ENCODE results near the gene GSC2. TPM values are rescaled to one million over a fixed set of nuclear protein-coding genes. Genes with fewer than 3 reads are reported as not detected.
"Not testable (repeated sequence)": the region's sequence is repeated elsewhere in the genome, so short reads cannot be mapped to it uniquely, and the experiment has no call there.

GSC2 gene
- total RNA-seq, 1 experiment from 2014 or later = not detected

DNA sequence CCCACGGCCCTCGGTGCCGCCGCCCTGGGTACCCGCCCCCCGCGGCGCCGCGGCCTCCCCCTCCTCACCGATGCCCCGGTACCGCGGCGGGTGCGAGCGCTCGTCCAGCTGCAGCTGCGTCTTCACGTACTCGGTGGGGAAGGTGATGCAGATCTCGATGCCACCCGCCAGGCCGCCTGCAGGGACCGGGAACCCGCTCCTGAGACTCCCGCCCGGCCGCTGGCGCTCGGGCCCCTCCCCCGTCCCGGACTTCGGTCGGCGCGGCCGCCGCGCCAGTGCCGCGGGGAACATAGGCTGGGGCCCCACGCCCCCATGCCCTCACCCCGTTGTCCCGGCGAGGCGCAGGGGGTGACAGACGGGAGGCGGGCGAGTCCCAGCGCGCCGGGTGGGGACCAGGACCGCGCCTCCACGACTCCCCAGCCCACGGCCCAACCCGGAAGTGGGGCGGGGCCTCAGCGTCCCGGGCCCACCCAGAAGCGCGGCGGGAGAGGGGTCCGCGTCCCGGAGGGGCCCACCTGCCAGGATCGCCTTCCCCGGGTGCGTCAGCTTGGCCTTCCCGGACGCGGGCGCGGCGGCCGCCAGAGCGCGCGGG lies 28.1 kb upstream of the GSC2 start:
- DNase-seq (ENCODE audit: low spot score) = no peak

DNA sequence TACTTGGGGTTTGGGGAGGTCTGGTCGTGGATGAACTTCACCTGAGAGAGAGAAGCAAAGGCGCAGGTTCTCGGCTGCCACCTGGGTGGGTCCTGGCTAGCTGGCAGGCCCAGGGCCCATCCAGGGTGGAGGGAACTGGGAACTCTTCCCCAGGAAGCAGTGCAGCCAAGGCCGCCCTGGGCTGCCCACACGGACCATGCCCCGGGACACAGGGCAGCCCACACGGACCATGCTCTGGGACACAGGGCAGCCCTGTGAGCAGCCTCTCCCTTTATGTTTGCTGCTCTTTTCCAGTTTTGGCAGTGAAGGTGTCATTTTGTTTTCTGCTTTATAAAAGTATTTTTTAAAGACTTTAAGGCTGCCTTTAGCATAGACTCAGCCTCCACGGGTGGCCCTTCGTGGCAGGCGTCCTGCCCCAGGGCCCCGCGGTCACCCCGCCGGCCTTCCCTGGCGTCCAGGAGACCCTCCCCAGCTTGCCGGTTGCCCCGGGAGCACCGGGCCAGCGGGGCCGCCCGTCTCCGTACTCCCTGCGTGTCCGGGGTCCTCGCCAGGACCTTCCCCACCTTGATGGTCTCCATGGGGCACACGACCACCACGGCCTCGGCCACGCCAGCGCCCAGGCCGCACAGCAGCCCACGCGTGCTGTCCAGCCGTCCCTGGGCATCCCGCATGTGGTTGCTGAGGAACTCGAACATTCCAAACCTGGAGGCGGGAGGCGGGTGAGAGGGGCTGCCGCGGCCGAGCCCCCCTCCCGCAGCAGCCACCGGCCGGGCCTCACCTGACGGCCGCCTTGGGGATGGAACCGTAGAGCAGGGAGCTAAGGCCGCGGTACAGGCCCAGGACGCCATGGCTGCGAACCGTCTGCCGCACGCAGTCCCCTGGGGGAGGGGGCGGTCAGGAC lies 27.3 kb upstream of the GSC2 start:
- DNase-seq (ENCODE audit: low spot score) = no peak

DNA sequence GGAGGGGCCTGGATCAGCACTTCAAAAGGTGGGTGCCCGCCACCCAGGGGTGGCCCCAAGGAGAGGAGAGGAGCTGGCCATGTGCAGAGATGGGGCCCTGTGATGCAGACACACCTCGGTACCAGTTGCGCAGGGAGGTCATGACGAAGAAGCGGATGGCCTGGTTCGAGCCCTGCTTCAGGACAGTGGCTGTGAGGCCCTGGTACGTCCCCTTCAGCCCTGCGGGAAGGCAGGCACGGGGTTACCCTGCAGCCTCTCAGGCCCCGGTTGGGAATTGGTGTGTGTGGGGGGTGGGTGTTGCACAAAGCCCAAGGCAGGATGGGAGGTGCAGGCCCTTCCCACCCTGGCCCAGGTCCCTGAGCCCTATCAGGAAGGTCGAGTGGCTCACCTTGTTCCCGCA lies 26.6 kb upstream of the GSC2 start:
- DNase-seq (ENCODE audit: low spot score) = no peak

DNA sequence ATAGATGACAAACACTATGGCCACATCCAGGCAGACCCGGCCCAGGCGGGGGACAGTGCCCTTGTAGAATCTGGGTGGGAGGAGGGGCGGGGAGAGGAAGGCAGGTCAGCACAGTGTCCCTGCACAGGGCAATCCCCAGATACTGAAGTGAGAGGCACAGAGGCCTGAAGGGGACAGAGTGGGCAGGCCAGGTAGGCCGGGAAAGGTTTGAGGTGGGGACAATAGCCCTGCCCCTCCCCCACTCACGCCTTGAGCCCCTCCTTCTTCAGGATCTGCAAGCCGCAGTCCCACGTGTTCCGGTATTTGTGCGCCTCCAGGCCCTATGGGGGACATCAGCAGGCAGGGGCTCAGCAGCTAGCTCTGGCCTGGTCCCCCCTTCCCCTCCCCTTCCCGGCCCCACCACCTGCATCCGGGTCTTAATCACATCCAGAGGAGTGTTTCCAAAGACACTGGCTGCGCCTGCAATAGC lies 26.1 kb upstream of the GSC2 start:
- no peak for DNase-seq (ENCODE audit: low spot score)

DNA sequence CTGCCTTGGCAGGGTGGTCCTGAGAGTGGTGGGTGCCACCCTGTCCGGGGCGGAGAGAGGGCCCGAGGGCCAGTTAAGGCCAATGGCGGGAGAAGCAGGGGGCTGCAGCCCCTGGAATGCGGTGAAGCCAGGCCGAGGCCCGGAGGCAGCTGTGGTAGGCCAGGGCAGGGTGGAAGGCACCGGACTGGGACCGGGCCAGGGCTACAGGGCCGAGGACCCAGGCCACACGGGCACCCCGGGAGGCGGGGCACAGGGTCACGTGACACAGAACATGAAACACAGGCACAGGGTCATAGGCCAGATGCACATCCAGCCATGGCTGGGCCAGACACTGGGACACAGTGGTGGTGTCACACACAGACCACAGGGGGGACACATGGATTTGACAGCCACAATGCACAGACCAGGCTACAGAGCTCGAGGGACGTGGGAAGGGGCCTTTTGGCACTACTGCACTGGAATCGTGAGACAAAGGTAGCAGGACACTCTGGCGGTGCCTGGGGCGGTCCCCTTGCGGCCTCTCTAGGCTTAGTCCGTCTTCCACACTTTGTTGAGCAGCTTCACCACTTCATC lies 25.6 kb upstream of the GSC2 start:
- DNase-seq (ENCODE audit: low spot score) = no peak

DNA sequence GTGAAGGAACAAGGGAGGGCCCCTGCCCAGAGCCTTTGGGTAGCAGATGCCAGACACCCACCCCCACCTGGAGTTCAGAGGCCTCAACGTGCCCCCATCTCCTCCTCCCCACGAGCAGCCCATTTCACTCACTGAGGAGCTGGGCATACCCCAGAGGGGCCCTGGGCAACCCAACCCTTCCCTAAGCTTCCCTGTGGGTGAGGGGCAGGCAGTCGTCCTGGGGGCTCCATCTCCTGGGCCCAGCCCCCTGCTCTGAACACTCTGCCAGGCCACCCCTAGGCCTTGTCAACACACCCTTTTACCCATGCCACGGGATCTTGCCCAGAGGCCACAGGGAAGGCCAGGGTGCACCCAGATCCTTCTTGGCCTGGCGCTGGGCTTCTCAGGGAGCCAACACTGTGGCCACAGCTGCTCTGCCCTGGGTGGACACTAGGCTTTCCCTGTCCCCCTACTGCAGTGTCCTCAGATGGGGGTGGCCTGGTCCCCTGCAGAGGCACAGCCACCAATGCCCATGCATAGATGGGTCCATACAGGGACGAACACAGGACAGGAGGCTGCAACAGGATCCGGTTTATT lies 25.0 kb upstream of the GSC2 start:
- no peak for DNase-seq (ENCODE audit: low spot score)

DNA sequence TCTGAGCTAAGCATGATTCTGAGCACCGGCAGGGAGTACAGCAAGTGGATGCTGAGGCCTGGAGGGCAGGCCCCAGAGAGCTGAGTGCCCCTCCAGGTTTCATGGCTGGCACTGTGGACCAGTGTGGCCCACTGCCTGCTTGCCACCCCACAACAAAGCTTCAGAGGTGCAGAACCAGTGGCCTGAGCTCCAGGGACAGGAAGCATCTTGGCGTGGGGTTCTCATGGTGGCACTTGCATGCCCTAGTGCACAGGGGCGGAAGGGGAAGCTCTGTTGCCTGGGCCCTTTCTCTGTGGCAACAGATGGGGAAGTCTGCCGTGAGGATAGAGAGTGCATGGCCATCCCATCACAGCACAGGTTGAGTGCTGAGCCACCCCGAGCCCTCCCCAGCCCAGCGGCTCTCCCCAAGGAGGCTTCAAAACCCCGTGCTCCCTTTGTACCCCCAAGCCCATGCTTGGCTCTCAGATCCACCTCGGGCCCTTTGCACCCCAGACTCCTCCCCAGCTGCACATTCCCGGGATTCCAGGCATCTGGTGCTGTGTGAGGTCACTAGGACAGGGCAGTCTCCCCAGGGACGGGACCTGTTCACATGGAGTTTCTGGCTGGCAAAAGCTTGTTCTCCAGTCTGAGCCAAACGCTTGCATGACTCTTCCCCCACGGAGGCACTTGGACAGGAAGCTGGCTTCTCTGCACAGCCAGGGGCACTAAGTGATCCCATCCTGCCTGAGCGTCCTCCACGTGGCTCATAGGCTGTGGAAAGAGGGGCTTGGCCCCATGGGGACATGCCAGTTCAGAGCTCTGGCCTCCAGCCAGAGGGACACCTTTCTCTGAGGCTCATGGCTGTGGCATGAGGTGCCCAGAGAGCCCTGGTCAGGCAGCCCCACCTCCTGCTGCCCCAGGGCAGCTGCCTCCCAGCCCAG lies 24.3 kb upstream of the GSC2 start:
- peak; percentile 55 for DNase-seq (ENCODE audit: low spot score)

DNA sequence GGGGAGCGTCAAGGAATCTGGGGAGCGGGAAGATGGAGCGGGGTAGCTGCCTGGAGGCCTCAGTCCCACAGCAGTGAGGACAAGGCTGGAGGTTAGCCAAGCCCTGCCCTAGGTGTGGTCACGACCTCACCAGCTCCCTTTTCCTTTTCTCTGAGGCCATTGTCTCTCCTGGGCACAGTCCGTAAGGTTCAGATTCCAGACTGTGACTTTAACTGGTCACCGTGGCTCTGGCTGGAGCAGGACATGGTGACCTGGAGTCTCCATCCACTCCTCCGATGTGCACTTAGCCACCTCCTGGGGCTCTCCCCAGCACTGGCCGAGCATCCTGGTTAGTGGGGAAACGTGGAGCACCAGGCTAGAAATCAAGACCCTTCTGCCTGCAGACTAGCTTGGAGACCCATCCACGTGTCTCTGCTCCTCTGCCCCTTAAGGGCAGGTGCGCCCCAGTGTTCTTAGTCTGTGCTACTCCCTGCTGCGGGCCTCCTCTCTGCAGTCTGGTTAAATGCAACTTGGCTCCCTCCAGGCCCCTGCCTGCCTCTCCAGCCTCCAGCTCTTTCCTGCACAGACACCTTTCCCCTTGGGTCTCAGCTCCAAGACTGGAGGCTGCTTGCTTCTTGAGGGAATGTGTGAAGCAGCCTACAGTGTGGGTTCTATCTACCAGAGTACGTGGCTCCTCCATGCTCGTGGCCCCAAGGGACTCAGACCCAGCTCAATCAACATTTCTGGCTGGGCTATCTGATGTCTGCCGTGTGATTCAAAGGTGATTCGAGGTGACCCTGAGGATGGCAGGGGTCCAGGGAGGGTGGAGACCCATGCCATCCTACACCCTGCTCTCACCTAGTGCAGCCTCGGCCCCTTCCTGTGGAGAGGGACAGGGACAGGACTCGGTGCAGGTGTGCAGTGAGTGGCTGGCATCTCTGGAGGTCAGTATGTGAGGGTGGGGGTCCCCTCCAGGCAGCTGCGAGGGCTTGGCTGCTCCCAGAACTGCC lies 23.2 kb upstream of the GSC2 start:
- DNase-seq (ENCODE audit: low spot score) = no peak

DNA sequence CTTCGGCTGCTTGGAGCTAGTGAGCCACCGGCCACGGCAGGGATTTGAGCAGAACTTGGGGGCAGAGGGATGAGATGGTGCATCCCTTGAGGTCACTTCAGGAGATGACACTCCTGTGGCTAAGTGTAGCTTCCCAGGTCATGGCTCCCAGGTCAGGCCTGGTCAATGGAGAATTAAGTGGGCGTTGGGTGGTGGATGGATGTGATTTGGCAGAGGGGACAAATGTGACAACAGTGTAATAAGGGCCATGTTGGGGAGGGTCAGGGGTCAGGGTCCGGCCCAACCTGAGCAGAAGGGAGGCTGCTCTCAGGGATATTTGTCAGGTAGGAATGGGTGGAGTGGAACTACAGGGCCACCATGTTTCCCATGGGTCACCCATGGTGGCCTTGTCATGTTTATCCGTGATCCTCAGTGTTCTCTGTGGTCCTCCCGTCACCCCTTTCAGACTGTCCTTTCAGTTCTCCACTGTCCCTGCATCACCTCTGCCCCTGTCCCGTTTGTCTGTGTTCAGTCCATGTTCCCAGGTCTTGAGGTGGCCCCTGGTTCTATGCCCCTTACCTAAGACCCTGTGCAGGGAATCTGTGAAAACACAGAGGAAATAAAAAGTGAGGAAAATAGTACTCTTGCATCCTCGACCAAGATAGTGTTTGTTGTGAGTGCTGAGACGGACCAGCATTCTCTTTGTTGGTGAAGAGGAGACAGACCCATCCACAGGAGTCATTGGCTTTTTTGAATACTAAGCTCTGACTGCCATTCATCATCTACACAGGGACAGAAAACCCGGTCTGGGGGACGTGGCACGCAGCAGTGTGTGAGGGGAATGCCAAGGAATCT lies 22.3 kb upstream of the GSC2 start:
- DNase-seq (ENCODE audit: low spot score) = no peak

DNA sequence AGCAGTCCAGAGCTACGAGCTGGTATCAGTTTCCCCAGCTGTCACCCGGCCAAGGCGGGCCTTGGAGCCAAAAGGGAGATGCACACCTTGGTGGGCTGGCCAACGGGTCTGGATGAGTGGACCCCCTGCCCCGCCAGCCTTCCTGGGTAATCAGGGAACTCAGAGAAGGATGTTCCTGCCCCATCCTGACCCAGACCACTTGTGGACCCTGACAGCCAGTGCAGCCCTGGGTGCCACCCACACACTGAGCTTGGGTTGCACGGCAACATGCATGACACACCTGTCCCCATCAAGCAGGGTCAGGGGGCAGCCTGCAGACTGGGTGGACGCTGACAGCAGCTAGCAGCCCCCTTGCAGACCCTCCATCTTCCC lies 19.8 kb upstream of the GSC2 start:
- no peak for DNase-seq (ENCODE audit: low spot score)

DNA sequence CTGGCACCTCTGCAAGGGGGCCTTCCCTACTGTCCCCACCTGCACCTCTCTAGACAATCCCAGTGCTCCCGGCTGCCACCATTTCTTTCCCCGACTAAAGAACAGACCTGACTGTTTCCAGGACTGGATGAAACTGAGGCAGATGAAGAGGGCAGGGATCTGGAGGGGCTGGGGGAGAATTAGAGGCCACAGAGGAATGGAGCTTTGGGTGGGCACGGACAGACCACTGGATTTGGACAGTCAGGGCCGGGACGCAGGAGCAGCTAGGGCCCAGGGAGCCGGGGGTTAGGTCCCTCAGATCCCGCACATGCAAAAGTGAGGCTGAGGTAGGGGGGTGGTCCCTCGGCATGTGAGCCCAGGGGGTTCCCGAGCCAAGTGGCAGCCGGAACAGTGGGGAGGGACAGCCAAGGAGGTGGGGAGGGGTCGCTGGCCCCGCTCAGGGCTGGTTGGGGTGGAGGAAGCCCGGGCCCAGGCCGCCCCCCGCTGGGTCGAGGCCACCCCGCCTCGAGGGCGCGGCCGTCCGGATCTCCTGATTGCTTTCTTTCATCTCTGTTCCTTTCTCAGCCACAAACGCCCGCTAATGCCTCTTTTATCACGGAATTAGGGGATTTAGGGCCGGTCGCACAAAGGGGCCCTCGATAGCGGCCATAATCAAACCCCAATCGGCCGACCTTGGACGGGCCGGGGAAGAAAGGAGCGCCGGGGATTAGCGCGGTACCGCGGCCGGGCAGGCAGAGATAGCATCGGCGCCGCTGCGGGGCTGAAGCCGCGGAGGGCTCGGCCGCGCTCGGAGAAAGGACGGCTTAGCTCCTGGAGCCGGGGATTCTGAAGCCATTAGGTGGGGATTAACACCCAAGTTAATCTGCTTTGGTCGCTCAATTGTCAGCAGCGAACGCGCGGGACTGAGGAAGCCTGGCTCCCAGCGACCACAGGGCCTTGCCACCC lies 19.2 kb upstream of the GSC2 start:
- no peak for DNase-seq (ENCODE audit: low spot score)

DNA sequence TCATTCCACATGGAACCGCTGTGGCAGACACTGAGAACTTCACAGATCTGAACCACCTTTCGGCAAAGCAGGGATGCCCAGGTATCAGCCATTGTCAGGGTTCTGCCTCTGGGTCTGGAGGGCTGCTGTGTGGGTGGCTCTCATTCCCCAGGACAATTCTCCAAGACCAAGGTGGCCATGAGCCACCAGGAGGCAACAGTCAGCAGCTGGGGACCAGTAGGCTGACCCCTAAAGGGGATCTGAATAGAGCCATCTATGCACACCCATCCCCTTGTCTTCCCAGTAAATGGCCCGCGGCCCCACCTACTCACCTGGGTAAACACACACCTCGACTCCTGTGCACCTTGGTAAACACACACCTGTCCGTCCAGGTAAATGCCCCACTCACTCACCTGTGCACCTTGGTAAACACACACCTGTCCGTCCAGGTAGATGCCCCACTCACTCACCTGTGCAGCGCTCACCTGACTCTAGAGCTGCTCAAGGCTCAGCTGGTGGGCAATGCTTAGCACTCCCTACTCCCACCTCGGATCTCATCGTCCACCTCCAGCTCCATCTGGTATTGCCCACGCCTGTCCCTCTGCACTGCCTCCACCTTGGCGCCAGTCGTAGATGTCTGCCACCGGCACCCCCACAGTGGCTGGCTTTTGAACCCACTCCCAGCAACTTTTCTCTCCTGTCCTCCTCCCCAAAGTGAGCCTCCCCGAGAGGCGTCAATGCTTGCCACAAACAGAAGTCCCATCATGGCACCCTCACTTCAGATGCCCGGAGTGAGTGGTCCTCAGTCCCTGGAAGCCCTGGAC lies 18.2 kb upstream of the GSC2 start:
- DNase-seq (ENCODE audit: low spot score) = no peak

DNA sequence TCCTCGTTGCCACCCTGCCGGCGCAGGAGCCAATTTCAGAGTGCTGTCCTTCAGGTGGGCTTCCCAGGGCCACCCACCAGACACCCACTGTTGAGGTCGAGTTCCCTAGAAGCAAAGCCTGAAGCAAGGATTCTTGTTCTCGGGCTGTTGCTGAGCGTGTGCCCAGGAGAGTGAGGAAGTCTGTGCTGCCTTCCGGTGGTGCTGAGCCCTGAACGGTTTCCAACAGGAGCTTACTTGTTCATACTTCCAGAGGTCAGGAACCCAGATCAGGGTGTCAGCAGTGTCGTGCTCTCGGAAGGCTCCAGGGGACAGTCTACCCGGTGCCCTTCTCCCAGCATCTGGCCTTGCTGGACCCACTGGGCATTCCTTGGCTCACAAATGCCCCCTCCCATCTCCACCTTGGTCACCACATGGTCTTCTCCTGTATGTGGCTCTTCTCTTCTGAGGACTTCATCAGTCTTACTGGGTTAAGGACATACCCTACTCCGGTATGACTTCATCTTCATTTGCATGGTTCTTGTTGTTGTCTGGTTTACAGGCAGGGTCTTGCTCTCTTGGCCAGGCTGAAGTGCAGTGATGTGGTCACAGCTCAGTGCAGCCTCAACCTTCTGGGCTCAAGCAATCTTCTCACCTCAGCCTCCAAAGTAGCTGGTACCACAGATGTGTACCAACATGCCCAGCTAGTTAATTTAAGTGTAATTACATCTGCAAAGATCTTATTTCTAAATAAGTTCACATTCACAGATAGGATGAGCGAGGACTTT lies 17.2 kb upstream of the GSC2 start:
- DNase-seq (ENCODE audit: low spot score) = no peak

DNA sequence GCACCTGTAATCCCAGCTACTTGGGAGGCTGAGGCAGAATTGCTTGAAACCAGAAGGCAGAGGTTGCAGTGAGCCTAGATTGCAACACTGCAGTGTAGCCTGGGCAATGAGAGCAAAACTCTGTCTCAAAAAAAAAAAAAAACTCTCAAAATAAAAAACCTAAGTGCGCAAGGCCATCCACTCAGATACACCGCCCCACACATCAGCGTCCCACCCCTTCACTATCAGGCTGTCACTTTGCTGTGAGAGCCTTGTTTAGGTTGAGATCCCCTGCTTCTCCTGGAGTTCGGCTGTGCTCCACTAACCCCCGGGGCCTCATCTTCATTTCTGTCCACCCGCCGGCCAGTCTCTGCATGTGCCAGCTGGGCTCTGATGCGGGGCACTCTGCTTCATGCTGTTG lies 16.3 kb upstream of the GSC2 start:
- no peak for DNase-seq (ENCODE audit: low spot score)

DNA sequence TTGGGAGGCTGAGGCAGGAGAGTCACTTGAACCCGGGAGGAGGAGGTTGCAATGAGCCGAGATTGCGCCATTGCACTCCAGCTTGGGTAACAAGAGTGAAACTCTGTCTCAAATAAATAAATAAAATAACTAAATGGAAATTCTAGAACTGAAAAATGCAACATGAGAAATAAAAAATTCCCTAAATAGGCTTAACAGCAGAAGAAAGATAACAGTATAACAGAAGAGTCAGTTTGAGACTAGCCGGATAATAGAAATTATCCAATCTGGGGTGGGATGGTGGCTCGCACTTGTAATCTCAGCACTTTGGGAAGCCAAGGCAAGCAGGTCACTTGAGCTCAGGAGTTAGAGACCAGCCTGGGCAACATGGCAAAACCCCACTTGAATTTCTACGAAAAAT lies 14.3 kb upstream of the GSC2 start:
- DNase-seq (ENCODE audit: low spot score) = no peak

DNA sequence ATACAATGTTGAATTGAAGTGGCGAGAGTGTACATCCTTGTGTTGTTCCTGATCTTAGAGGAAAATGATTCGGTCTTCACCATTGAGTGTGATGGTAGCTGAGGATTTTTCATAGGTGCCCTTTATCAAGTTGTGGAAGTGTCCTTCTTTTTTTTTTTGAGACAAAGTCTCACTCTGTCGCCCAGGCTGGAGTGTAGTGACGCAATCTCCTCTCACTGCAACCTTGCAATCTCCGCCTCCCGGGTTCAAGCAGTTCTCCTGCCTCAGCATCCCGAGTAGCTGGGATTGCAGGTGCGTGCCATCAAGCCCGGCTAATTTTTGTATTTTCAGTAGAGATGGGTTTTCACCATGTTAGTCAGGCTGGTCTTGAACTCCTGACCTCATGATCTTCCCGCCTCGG lies 8.6 kb upstream of the GSC2 start:
- not testable (repeated sequence) for DNase-seq (ENCODE audit: low spot score)

DNA sequence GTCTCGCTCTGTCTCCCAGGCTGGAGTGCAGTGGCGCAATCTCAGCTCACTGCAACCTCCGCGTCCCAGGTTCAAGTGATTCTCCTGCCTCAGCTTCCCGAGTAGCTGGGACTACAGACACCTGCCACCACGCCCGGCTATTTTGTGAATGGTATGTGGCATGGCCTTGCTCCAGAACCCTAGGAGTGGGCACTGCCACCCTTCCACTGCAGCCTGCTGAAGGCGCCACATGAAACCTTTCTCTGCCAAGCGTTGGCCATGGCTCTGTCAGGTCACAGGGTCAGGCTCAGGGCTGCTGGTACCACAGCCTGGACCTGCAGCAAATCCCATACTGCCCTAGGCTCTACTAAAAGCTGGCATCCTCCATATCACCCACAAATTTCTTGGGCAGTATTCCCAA lies 6.0 kb upstream of the GSC2 start:
- not testable (repeated sequence) for DNase-seq (ENCODE audit: low spot score)

Data from A172 (cell line).